GM12865 (cell line): ENCODE results near the gene TMEM237.

Experiments used
- DNase-seq: peaks from one replicate; pipeline ENCODE4 v3.0.0; 2010; ENCODE audit warnings: low read depth
- H3K4me3 ChIP-seq: 2 replicates; pipeline ENCODE4 v1.5.1; 2011; ENCODE audit warnings: mild to moderate bottlenecking, low read depth, low read length, control low read depth
- CTCF ChIP-seq: IDR thresholded peaks from 2 replicates; pipeline ENCODE4 v1.5.1; 2011; ENCODE audit warnings: low read length, control low read depth, low read depth, inconsistent platforms; ENCODE audit not compliant: insufficient read depth; ENCODE audit errors: missing control alignments

The TMEM237 gene

GRCh38 chr2:201660293-201660895, 17.1 kb upstream of the TMEM237 start:
- no peak for TF ChIP-seq CTCF
- no peak for DNase-seq
- no peak overlapping the region for H3K4me3 ChIP-seq

- TF ChIP-seq CTCF, result no peak
- H3K4me3 ChIP-seq, result no peak overlapping the region
- DNase-seq, result no peak
Measured at GRCh38 chr2:201656740-201657139, 13.4 kb upstream of the TMEM237 start.

- no peak overlapping the region for H3K4me3 ChIP-seq
- no peak for DNase-seq
- no peak for TF ChIP-seq CTCF
Measured at GRCh38 chr2:201656102-201656501, 12.8 kb upstream of the TMEM237 start.

- no peak for DNase-seq
- H3K4me3 ChIP-seq, result no peak overlapping the region
- TF ChIP-seq CTCF, result no peak
Measured at GRCh38 chr2:201654616-201655384, 11.5 kb upstream of the TMEM237 start.

GRCh38 chr2:201653221-201653620, 9.9 kb upstream of the TMEM237 start:
- no peak overlapping the region for H3K4me3 ChIP-seq
- DNase-seq, result no peak
- no peak for TF ChIP-seq CTCF

- H3K4me3 ChIP-seq, result no peak overlapping the region
- no peak for TF ChIP-seq CTCF
Measured at GRCh38 chr2:201649442-201649841, 6.1 kb upstream of the TMEM237 start.

More at GRCh38 chr2:201649442-201649841, 6.1 kb upstream of the TMEM237 start:
- DNase-seq, result no peak
